Activated CD8-positive, alpha-beta T cell treated with anti-CD3 and anti-CD28 coated beads for 36 hours (primary cell): Measurements from ENCODE around the gene SPACDR. TPM values are rescaled to one million over a fixed set of nuclear protein-coding genes. Genes with fewer than 3 reads are reported as not detected.
A peak's percentile ranks its signal among the peaks of the same experiment; 100 is the strongest.
"Not testable (repeated sequence)": the region's sequence is repeated elsewhere in the genome, so short reads cannot be mapped to it uniquely, and the experiment has no call there.

Experiments
- ATAC-seq: fragments of 200-7000 bp; cut with Tn5 transposase; one replicate; pipeline ENCODE4 v1.10.0; 2021; ENCODE audit warnings: mild to moderate bottlenecking, moderate library complexity
- CTCF ChIA-PET: fragments of 350-600 bp; sonication (Branson Sonifier 250); formaldehyde crosslinking; loops from one replicate; lab custom pipeline; 2021; ENCODE audit warnings: antibody characterized with exemption; lab: Charles Lee
- POLR2A ChIA-PET: fragments of 350-600 bp; sonication (Branson Sonifier 250); formaldehyde crosslinking; loops from one replicate; lab custom pipeline; 2021; ENCODE audit warnings: antibody characterized with exemption; lab: Charles Lee
- DNase-seq: peaks from one replicate; pipeline ENCODE4 v3.0.0-alpha.2; 2020
- H3K27ac Mint-ChIP-seq: one replicate; pipeline ENCODE4 v1.8.0; 2021; ENCODE audit warnings: mild to moderate bottlenecking, mixed read lengths
- H3K27me3 Mint-ChIP-seq: one replicate; pipeline ENCODE4 v1.8.0; 2021; ENCODE audit warnings: mixed read lengths
- H3K36me3 Mint-ChIP-seq: one replicate; pipeline ENCODE4 v1.8.0; 2021; ENCODE audit warnings: low read depth, mixed read lengths
- H3K4me1 Mint-ChIP-seq: one replicate; pipeline ENCODE4 v1.8.0; 2021; ENCODE audit warnings: low read depth, mixed read lengths
- H3K4me3 Mint-ChIP-seq: one replicate; pipeline ENCODE4 v1.8.0; 2021; ENCODE audit warnings: mild to moderate bottlenecking, moderate library complexity, mixed read lengths
- H3K9me3 Mint-ChIP-seq: one replicate; pipeline ENCODE4 v1.8.0; 2021; ENCODE audit warnings: mixed read lengths
- CTCF ChIP-seq: fragments of 200-600 bp; IDR thresholded peaks from one replicate; pipeline ENCODE4 v1.8.0; 2022; ENCODE audit warnings: antibody characterized with exemption, mild to moderate bottlenecking
- intact Hi-C: fragments of 100-400 bp; cut with micrococcal nuclease; formaldehyde crosslinking; loops from one replicate; pipeline ENCODE4 v1.10.0; 2022
- total RNA-seq, 2 experiments: library from RNA; stranded (reverse); gene quantifications; one replicate each; pipeline ENCODE4 v1.2.3, GENCODE V29; 2021

SPACDR gene
- total RNA-seq, 2 experiments from 2014 or later: 3.7 to 4.6 TPM

- CTCF ChIA-PET: interaction anchor here (0.9 to 3.5 kb wide), 2 partner anchors 17 to 31 kb away, joined by 3 to 20 read pairs; no protein-coding TSS in a partner anchor
These were observed 11.5 kb downstream of the SPACDR start for GRCh38 chr7:100452513-100452912.

GRCh38 chr7:100449190-100449795 lies 14.8 kb downstream of the SPACDR start:
- intact Hi-C loops: no loop called here
- ATAC-seq (no peak), DNase-seq (no peak)
- no peaks in the 10 kb centered on the region for H3K27me3 Mint-ChIP-seq
- H3K36me3 Mint-ChIP-seq: no peaks in the 10 kb centered on the region
- H3K4me1 Mint-ChIP-seq: peaks cover 18% of the 10 kb centered on the region
- TF ChIP-seq CTCF: no peak
- no peaks in the 10 kb centered on the region for H3K9me3 Mint-ChIP-seq
- ChIA-PET POLR2A (interaction anchor here (1.0 to 1.6 kb wide), 4 partner anchors 13 to 37 kb away, joined by 3 to 7 read pairs (median 4); partner anchors contain the start of genes MEPCE and PPP1R35), CTCF (interaction anchor here (1.0 to 3.2 kb wide), 5 partner anchors 10 to 256 kb away, joined by 3 to 12 read pairs (median 3); partner anchors contain the start of genes AGFG2 and POP7)
- peak overlapping the region; percentile 7 for H3K4me3 Mint-ChIP-seq
- H3K27ac Mint-ChIP-seq: peak overlapping the region; percentile 52

More at GRCh38 chr7:100452513-100452912, 11.5 kb downstream of the SPACDR start:
- peaks cover 16% of the 10 kb centered on the region for H3K4me1 Mint-ChIP-seq
- no peaks in the 10 kb centered on the region for H3K36me3 Mint-ChIP-seq
- no peak for TF ChIP-seq CTCF
- no peaks in the 10 kb centered on the region for H3K9me3 Mint-ChIP-seq
- H3K4me3 Mint-ChIP-seq: no peak overlapping the region
- intact Hi-C loops: no loop called here
- ATAC-seq (no peak), DNase-seq (no peak)
- H3K27me3 Mint-ChIP-seq: no peaks in the 10 kb centered on the region
- H3K27ac Mint-ChIP-seq: no peak overlapping the region
- POLR2A ChIA-PET: interaction anchor here (0.6 to 1.4 kb wide), 2 partner anchors 10 to 24 kb away, joined by 3 read pairs; partner anchors contain the start of gene ZCWPW1

- ChIA-PET CTCF (interaction anchor here (1.2 to 1.6 kb wide), 2 partner anchors 11 to 112 kb away, joined by 3 read pairs; partner anchors contain the start of gene PPP1R35), POLR2A (interaction anchor here (0.6 to 1.0 kb wide), 2 partner anchors 10 to 13 kb away, joined by 3 read pairs; no protein-coding TSS in a partner anchor)
- intact Hi-C loops, H3K27me3 Mint-ChIP-seq, DNase-seq, H3K4me3 Mint-ChIP-seq, H3K9me3 Mint-ChIP-seq, H3K27ac Mint-ChIP-seq, ATAC-seq, H3K36me3 Mint-ChIP-seq: not testable (repeated sequence)
- H3K4me1 Mint-ChIP-seq: peaks cover 19% of the 10 kb centered on the region
These were observed 16.7 kb downstream of the SPACDR start for GRCh38 chr7:100447363-100447762.

- no peaks in the 10 kb centered on the region for H3K36me3 Mint-ChIP-seq
- POLR2A ChIA-PET: interaction anchor here (1.3 kb wide), 1 partner anchor 32 kb away, joined by 4 read pairs; no protein-coding TSS in a partner anchor
- no peak for TF ChIP-seq CTCF
- H3K27ac Mint-ChIP-seq: peak overlapping the region; percentile 2
- DNase-seq (no peak), ATAC-seq (no peak)
- intact Hi-C loops: no loop called here
- no peak overlapping the region for H3K4me3 Mint-ChIP-seq
- peaks cover 19% of the 10 kb centered on the region for H3K4me1 Mint-ChIP-seq
- H3K27me3 Mint-ChIP-seq: no peaks in the 10 kb centered on the region
- CTCF ChIA-PET: interaction anchor here (0.8 to 1.3 kb wide), 3 partner anchors 12 to 118 kb away, joined by 3 read pairs; no protein-coding TSS in a partner anchor
- no peaks in the 10 kb centered on the region for H3K9me3 Mint-ChIP-seq
These were observed 18.0 kb downstream of the SPACDR start for GRCh38 chr7:100446040-100446439.

GRCh38 chr7:100444311-100445278 lies 19.5 kb downstream of the SPACDR start:
- no peak for TF ChIP-seq CTCF
- Mint-ChIP-seq H3K27me3 (no peaks in the 10 kb centered on the region), H3K36me3 (no peaks in the 10 kb centered on the region), H3K27ac (peak overlapping the region; percentile 82), H3K9me3 (no peaks in the 10 kb centered on the region), H3K4me3 (peak overlapping the region; percentile 31), H3K4me1 (peaks cover 16% of the 10 kb centered on the region)
- DNase-seq (peak; percentile 53), ATAC-seq (peak; percentile 80)
- CTCF ChIA-PET: interaction anchor here (0.6 to 3.8 kb wide), 7 partner anchors 10 to 230 kb away, joined by 3 to 17 read pairs (median 3); partner anchors contain the start of gene MOSPD3
- POLR2A ChIA-PET: interaction anchor here (0.6 to 2.3 kb wide), 7 partner anchors 9 to 58 kb away, joined by 3 to 11 read pairs (median 3); partner anchors contain the start of gene PPP1R35
- intact Hi-C loops: no loop called here
